ENCODE data around the gene GAL.
"Not testable (repeated sequence)": the region's sequence is repeated elsewhere in the genome, so short reads cannot be mapped to it uniquely, and the experiment has no call there.

Gene GAL

GRCh38 chr11:68684385-68685356 lies at the start of gene GAL:
Gene GAL, plus strand, starts transcription at chr11:68684544. Its CDS starts 380 bp downstream, at chr11:68684924.
- Histone ChIP-seq H3K4me1 (ENCODE audit: low read length) (no peaks in the 10 kb centered on the region), H3K27me3 (ENCODE audit: low read depth, low read length) (peaks cover 17% of the 10 kb centered on the region; the same call in 1 of the 2 replicates), H3K36me3 (replicated peaks; ENCODE audit: low read depth, low read length) (no peaks in the 10 kb centered on the region), H3K27ac (ENCODE audit: low read length) (no peak within 1 kb of the TSS), H4K20me1 (ENCODE audit: insufficient read depth, low read length) (no peaks in the 10 kb centered on the region), H3K79me2 (ENCODE audit: low read length) (no peaks in the 10 kb centered on the region), H3K9me3 (ENCODE audit: insufficient read depth, low read length) (no peaks in the 10 kb centered on the region), H3K4me3 (ENCODE audit: low read length) (no peak within 1 kb of the TSS), H3K4me2 (ENCODE audit: low read length) (no peak within 1 kb of the TSS), H3K9ac (ENCODE audit: low read length) (no peak within 1 kb of the TSS), H2AFZ (ENCODE audit: low read depth, low read length) (no peak within 1 kb of the TSS)
- no peak for TF ChIP-seq EZH2phosphoT487 (IDR thresholded peaks at IDR 0.05; ENCODE audit: low read depth)
- no peak for TF ChIP-seq CTCF (IDR thresholded peaks at IDR 0.05; ENCODE audit: low read depth, low read length)

GRCh38 chr11:68634606-68635005 lies 49.7 kb upstream of the GAL start:
- H3K27ac ChIP-seq (ENCODE audit: low read length); H3K4me3 ChIP-seq (ENCODE audit: low read length): not testable (repeated sequence)

GRCh38 chr11:68635172-68635571 lies 49.2 kb upstream of the GAL start:
- H4K20me1 ChIP-seq (ENCODE audit: insufficient read depth, low read length); H3K36me3 ChIP-seq (replicated peaks; ENCODE audit: low read depth, low read length); H3K4me2 ChIP-seq (ENCODE audit: low read length); H3K79me2 ChIP-seq (ENCODE audit: low read length); H3K27me3 ChIP-seq (ENCODE audit: low read depth, low read length); H2AFZ ChIP-seq (ENCODE audit: low read depth, low read length); H3K9ac ChIP-seq (ENCODE audit: low read length); H3K4me1 ChIP-seq (ENCODE audit: low read length); H3K9me3 ChIP-seq (ENCODE audit: insufficient read depth, low read length); H3K27ac ChIP-seq (ENCODE audit: low read length); H3K4me3 ChIP-seq (ENCODE audit: low read length): not testable (repeated sequence)

More at GRCh38 chr11:68634606-68635005, 49.7 kb upstream of the GAL start:
- not testable (repeated sequence) for H3K9ac ChIP-seq (ENCODE audit: low read length); H4K20me1 ChIP-seq (ENCODE audit: insufficient read depth, low read length); H3K9me3 ChIP-seq (ENCODE audit: insufficient read depth, low read length); H3K4me2 ChIP-seq (ENCODE audit: low read length); H3K27me3 ChIP-seq (ENCODE audit: low read depth, low read length); H3K4me1 ChIP-seq (ENCODE audit: low read length); H3K79me2 ChIP-seq (ENCODE audit: low read length); H3K36me3 ChIP-seq (replicated peaks; ENCODE audit: low read depth, low read length); H2AFZ ChIP-seq (ENCODE audit: low read depth, low read length)

- not testable (repeated sequence) for H3K9ac ChIP-seq (ENCODE audit: low read length); H3K27me3 ChIP-seq (ENCODE audit: low read depth, low read length); H3K27ac ChIP-seq (ENCODE audit: low read length); H3K79me2 ChIP-seq (ENCODE audit: low read length); H2AFZ ChIP-seq (ENCODE audit: low read depth, low read length); H3K36me3 ChIP-seq (replicated peaks; ENCODE audit: low read depth, low read length); H4K20me1 ChIP-seq (ENCODE audit: insufficient read depth, low read length); H3K4me2 ChIP-seq (ENCODE audit: low read length); H3K4me1 ChIP-seq (ENCODE audit: low read length); H3K9me3 ChIP-seq (ENCODE audit: insufficient read depth, low read length); H3K4me3 ChIP-seq (ENCODE audit: low read length)
These were observed 48.5 kb upstream of the GAL start for GRCh38 chr11:68635883-68636282.

- not testable (repeated sequence) for H3K9me3 ChIP-seq (ENCODE audit: insufficient read depth, low read length); H3K4me2 ChIP-seq (ENCODE audit: low read length); H3K79me2 ChIP-seq (ENCODE audit: low read length); H2AFZ ChIP-seq (ENCODE audit: low read depth, low read length); H3K4me3 ChIP-seq (ENCODE audit: low read length); H3K9ac ChIP-seq (ENCODE audit: low read length); H3K4me1 ChIP-seq (ENCODE audit: low read length); H3K27ac ChIP-seq (ENCODE audit: low read length); H3K36me3 ChIP-seq (replicated peaks; ENCODE audit: low read depth, low read length); H4K20me1 ChIP-seq (ENCODE audit: insufficient read depth, low read length)
- H3K27me3 ChIP-seq (ENCODE audit: low read depth, low read length), result peaks cover 12% of the 10 kb centered on the region
These were observed 45.0 kb upstream of the GAL start for GRCh38 chr11:68639322-68639721.

GRCh38 chr11:68641880-68642279 lies 42.5 kb upstream of the GAL start:
- H3K9ac ChIP-seq (ENCODE audit: low read length), result no peak overlapping the region
- peaks cover 10% of the 10 kb centered on the region for H3K9me3 ChIP-seq (ENCODE audit: insufficient read depth, low read length)
- H3K4me2 ChIP-seq (ENCODE audit: low read length), result no peak overlapping the region
- no peak overlapping the region for H3K27ac ChIP-seq (ENCODE audit: low read length)
- H3K4me1 ChIP-seq (ENCODE audit: low read length), result no peaks in the 10 kb centered on the region
- no peaks in the 10 kb centered on the region for H3K79me2 ChIP-seq (ENCODE audit: low read length)
- H2AFZ ChIP-seq (ENCODE audit: low read depth, low read length), result no peak overlapping the region
- no peak overlapping the region for H3K4me3 ChIP-seq (ENCODE audit: low read length)
- TF ChIP-seq EZH2phosphoT487 (IDR thresholded peaks at IDR 0.05; ENCODE audit: low read depth) (no peak), CTCF (IDR thresholded peaks at IDR 0.05; ENCODE audit: low read depth, low read length) (no peak)
- peaks cover 23% of the 10 kb centered on the region for H3K27me3 ChIP-seq (ENCODE audit: low read depth, low read length)
- no peaks in the 10 kb centered on the region for H4K20me1 ChIP-seq (ENCODE audit: insufficient read depth, low read length)
- peaks cover 3% of the 10 kb centered on the region for H3K36me3 ChIP-seq (replicated peaks; ENCODE audit: low read depth, low read length)
